ENCODE data around the gene RDM1.
A peak's percentile ranks its signal among the peaks of the same experiment; 100 is the strongest.
"Not testable (repeated sequence)": the region's sequence is repeated elsewhere in the genome, so short reads cannot be mapped to it uniquely, and the experiment has no call there.

RDM1 gene

DNA sequence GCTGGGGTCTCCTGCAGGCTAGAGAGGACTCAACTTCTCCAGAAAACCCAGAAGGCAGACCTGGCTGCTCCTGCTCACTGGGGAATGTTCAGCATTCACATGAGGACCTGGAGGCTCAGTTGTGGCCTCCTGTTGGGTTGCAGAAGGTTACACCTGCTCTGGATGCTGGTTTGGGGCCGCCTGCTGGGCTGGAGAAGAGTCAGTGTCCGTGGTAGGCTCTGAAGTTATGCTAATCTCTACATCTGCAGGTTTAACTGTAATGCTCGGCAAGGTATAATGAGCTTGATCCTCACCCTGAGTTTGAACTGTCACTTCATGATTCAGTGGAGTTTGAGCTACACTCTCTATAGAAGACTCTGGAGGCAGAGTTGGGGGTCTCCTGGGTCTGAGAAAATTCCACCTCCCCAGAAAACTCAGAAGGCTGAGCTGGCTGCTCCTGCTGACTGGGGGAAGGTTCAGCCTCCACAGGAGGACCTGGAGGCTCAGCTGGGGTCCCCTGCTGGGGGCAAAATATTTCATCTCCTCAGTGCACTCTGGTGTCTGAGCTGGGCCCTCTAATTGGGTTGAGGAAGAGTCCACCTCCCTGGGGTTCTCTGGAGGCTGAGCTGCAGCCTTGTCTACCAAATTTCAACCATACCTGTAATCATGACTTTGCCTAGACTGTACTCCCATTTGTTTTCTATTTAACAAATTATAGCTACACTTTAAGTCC, 23.5 kb downstream of the RDM1 start:
- DNase-seq, result no peak
- in situ Hi-C loops (cut with HindIII; ENCODE audit: low pct_ligation_motif_present, low pct_unique_long_range_greater_than_20kb, low sequenced_read_pairs), result no loop called here

DNA sequence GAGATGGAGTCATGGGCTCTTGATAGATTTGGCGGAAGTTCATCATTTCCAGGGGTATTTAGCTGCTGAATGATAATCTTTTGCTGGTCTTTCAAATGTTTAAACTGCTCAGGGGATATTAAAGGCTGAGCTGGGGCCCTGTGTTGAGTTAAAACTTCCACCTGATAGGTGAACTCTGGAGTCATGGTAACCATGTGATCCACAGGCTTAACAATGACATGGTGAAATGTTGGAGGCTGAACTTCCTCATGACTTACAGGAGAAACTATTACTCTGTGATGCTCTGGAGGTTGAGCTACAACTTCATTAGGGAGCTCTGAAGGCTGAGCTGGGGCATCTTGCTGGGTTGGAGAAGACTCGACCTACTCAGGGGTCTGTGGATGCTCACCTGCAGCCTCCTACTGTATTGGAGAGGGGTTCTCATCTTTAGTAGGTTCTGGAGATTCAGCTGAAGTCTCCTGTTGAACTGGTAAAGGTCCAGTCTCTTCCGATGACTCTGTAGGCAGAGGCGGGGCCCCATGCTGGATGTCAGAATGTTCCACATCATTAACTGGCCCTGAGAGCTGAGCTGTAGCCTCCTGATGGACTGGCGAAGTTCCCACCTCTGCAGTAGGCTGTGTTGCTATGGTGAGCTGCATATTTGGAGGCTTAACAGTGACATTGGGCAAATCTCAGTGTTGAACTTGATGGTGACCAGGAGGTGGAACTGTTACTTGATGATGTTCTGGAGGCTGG, 24.2 kb downstream of the RDM1 start:
- peak; percentile 37 for DNase-seq
- in situ Hi-C loops (cut with HindIII; ENCODE audit: low pct_ligation_motif_present, low pct_unique_long_range_greater_than_20kb, low sequenced_read_pairs), result no loop called here

DNA sequence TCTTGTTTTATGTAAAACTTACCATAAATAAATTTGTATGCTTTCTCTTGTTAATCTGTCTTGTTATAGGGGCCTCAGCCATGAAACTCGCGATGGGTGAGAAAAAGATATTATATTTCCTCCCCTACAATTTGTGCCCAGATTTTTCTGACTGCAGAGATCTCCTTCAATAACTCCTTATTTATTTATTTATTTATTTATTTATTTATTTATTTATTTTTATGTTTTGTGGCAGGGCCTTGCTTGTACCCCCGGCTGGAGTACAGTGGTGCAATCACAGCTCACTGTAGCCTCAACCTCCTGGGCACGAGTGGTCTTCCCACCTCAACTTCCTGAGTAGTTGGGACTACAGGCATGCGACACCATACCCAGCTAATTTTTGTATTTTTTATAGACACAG, 27.1 kb downstream of the RDM1 start:
- no peak for DNase-seq
- in situ Hi-C loops (cut with HindIII; ENCODE audit: low pct_ligation_motif_present, low pct_unique_long_range_greater_than_20kb, low sequenced_read_pairs), result no loop called here

DNA sequence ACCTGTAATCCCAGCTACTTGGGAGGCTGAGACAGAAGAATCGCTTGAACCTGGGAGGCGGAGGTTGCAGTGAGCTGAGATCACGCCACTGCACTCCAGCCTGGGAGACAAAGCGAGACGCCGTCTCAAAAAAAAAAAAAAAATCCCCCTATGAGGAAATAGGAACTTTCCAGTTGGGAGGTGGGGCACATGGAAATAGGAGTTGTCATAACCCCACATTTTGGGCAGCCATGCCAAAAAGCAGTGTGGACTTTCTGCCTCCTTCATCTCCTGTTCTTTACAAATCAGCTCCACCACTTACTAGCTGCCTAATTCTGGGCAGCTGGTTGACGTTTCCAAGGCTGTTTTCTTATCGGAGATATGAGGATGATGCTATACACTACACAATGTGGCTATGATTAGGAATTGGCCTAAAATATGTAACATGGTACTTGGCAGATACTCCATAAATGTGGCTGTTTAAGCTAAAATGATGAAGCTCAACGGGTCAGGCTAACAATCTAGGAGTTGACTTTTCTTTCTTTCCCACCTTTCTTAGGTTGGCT, 28.9 kb downstream of the RDM1 start:
- in situ Hi-C loops (cut with HindIII; ENCODE audit: low pct_ligation_motif_present, low pct_unique_long_range_greater_than_20kb, low sequenced_read_pairs), result no loop called here
- DNase-seq, result no peak

DNA sequence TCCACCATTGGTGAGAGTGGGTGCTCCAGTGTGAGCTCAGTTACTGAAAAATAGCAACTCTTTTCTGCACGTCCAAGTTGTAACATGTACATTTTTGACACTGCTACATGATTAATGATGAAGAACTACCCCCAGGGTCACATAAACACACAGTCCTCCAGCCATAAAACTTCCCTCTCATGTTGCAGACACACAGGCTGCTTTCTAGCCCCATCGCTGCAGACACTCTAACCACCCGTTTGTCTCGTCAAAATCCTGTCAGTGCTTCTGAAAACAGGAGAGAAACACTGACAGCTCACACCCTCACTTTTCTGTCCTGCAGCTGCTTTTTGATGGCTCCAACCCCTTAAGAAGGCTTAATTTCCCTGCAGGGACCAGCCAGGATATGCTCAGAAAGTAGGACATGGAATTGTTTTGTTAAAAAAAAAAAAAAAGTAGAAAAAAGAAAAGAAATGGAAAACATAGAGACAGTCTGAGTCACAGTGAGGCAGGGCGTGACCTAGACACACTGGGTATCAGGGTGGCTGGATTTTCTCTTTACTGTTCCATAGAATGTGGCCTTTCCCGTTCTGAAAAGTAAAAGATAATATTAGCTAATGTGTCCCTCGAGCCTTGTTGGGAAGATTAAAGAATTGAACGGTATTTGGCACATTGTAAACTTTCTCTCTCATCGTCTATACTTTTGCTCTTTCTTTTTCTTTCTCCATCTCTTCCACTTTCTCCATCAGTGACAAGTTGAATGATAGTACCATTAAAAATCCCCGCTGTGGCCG, 29.7 kb downstream of the RDM1 start:
- DNase-seq, result no peak
- in situ Hi-C loops (cut with HindIII; ENCODE audit: low pct_ligation_motif_present, low pct_unique_long_range_greater_than_20kb, low sequenced_read_pairs), result no loop called here

DNA sequence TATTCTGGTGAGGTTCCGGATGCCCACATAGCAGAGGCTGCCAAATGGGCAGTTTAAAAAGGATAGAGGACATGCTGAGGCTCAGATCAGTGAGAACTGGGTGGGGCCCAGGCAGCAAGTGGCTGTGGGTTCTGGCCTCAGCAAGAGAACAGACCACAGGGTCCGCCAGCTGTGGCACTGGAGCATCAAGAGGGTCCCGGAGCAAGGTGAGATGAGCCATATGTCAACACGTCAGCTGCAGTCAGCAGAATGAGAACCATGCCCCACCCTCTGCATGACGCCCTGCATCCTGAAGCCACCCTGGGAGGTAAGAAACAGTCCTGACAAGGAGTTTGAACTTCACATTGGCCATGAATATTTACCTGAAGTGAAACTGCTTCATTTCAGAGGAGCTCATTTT, 30.3 kb downstream of the RDM1 start:
- in situ Hi-C loops (cut with HindIII; ENCODE audit: low pct_ligation_motif_present, low pct_unique_long_range_greater_than_20kb, low sequenced_read_pairs), result no loop called here
- DNase-seq, result no peak

DNA sequence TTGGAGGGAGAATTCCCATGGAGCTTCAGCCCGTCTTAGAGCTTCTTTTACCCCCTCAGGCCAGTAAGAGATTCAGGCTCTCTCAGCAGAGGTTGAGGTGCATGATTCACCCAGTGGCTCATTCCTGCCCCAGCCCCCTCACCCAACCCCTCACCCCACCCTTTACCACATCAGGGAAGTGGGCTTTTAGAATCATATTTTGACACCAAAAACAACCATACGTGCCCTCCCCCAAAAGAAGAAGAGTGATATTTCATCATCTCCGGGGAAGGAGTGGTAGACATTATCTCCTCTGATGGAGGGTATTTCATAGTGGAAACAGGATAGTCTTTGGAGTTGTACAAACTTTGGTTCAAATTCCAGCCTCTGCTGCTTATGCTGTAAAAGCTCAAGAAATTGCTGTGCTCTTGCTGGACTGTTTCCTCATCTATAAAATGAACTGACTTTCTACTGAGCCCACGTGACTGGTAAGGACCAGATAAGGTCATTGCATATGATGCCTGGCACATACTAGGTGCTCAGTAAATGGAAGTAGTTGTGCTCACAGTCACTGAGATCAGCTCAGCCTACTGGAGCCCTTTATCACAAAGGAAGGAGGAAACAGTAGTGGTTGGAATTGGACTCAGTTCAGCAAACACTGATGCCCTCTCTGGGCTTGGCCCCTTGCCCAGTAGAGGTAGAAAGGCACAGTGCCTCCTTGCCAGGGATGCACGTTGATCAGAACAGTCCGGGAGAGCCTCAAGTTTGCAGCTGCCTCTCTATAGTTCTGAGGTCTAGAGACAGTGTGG, 32.1 kb downstream of the RDM1 start:
- in situ Hi-C loops (cut with HindIII; ENCODE audit: low pct_ligation_motif_present, low pct_unique_long_range_greater_than_20kb, low sequenced_read_pairs), result no loop called here
- DNase-seq, result peak; percentile 17

DNA sequence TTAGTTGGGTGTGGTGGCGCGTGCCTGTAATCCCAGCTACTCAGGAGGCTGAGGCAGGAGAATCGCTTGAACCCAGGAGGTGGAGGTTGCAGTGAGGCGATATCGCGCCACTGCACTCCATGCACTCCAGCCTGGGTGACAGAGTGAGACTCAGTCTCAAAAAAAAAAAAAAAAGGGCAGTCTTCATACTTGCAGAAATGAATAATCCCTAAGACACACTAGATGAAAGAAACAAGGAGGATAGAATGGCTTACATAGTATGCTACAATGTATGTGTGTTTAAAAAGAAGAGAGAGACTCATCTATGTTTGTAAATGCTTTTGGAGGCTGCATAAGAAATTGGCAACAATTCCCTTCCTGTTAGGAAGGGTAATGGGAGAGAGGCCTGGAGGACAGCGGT, 32.8 kb downstream of the RDM1 start:
- DNase-seq; in situ Hi-C loops (cut with HindIII; ENCODE audit: low pct_ligation_motif_present, low pct_unique_long_range_greater_than_20kb, low sequenced_read_pairs): not testable (repeated sequence)

DNA sequence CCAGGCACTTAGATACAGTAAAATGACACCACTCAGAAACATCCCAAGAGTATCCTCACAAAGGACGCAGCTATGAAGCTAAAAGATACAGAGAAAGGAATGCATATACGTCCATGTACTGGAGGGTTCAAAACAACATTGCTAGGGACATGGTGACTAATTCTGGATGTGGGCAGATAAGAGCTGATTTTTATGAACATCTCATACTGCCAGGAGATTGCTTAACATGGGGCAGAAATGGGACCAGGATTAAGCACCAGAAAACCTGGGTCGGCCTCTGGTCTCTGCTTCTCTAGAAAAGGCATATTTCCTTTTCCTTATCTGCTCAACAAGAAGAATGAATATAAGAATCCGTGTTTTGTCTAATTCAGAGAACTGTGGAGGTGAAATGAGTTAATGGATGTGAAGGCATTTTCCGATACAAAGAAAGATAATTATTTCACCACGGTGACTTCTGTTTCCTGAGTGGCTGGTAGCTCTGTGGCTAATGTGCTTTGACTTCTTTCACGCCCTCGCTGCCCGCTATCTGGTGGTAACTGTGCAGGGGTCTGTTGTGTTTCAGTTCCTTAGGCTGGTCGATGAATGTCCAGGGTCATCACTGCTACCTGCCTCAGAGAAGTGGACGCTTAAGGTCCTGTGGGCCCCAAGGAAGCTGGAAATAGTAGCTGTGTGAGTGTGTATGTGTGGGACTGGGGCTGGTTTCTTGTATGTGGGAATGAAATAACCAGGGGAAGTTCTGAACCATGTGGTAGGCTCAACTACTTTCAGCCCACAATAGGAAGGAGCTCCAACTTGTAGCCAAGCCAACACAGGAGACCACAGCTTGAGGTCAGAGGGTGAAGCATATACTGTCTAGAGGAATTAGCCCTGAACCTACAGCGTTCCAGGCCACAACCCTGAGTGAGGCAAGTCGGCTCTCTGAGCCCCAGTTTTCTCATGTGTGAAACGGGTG, 34.7 kb downstream of the RDM1 start:
- no peak for DNase-seq
- in situ Hi-C loops (cut with HindIII; ENCODE audit: low pct_ligation_motif_present, low pct_unique_long_range_greater_than_20kb, low sequenced_read_pairs), result no loop called here

DNA sequence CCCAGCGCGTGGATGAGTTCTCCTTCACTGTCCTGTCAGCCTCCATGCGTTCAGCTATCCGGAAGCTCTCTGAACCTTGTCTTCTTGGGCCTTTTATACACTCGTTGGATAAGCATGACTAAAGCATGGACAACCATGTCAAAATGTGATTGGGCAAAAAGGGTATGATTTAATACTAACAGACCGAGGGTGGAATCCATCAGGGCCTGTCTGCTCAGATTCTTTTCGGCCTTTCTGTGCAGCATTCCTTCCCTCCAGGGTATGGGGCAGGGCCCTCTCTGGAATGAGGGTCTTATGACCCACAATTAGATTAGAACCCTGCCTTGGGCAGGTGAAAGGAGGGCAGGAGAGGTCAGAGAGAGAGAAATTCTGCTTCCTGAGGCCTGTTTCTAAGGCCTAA, 36.4 kb downstream of the RDM1 start:
- in situ Hi-C loops (cut with HindIII; ENCODE audit: low pct_ligation_motif_present, low pct_unique_long_range_greater_than_20kb, low sequenced_read_pairs), result no loop called here
- no peak for DNase-seq

DNA sequence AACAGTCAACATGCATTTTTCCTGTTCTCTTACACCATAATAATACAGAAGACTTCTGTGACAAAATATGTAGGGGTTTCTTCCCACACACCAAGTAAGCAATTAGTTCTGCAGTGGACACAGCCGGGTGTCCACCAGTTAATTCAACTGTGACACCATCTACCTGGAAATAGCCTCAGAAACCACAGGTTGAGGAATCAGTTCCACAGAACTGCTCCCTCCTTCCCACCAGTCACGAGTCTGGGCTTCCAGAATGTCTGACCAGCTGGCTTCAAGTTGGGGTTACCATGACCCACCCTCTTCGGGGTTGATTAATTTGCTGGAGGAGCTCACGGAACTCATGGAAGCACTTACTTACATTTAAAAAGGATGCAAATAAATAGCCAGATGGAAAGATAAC, 36.8 kb downstream of the RDM1 start:
- in situ Hi-C loops (cut with HindIII; ENCODE audit: low pct_ligation_motif_present, low pct_unique_long_range_greater_than_20kb, low sequenced_read_pairs), result no loop called here
- no peak for DNase-seq

DNA sequence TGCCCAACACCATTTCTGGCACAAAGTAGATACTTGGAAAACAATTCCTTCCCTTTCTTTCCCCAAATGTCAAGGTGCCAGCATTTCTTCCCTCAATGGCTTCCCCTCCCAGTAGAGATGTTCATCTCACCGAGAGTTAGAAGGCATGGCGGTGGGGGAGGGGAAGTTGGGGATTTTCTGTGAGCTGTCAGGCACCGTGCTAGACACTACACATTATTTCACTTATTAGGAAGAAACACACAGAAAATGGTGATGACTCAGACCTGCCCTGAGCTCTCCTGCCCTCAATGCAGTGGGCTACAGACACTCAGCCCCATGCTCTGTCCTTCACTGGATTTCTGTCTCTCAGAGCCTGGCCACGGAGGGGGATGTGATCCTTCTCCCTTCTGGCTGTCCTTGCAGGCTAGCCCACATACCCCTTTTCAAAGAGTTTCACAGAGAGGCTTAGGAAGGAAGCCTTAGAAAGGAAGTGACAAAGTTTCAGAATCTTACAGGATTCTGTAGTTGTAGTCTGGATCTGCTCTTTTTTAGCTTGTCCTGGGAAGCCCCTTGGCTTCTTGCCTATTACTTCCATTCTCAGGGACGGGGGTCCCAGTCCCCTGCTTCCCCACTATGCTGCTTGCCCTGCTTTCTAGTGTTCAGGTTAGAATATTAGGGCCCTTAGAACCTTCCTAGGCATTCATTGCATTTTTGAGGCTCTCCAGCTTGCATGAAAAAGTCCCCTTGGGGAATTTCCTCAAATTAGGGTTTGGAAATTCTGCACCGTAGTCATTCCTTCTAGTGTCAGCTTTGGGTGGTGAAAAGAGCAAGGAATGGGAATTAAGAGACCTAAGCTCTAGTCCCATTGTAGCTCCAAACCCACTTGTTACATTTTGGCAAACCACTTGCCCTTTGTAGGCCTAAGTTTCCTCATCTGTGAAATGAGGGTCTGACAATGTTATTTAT, 38.2 kb downstream of the RDM1 start:
- no peak for DNase-seq
- in situ Hi-C loops (cut with HindIII; ENCODE audit: low pct_ligation_motif_present, low pct_unique_long_range_greater_than_20kb, low sequenced_read_pairs), result no loop called here

DNA sequence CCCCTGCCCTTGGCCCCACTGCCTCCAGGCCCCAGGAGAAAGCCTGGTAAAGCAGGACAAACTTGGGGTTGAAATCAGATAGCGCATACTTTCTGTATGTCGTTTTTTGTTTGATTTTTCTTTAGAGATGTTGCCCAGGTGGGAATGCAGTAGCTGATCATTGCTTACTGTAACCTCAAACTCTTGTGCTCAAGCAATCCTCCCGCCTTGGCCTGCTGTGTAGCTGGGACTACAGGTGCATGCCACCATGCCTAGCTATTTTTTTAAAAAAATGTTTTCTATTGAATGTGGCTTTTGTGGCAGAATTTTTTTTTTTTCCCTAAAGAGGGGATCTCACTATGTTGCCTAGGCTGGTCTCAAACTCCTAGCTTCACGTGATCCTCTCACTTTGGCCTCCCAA, 39.3 kb downstream of the RDM1 start:
- in situ Hi-C loops (cut with HindIII; ENCODE audit: low pct_ligation_motif_present, low pct_unique_long_range_greater_than_20kb, low sequenced_read_pairs), result no loop called here
- no peak for DNase-seq

DNA sequence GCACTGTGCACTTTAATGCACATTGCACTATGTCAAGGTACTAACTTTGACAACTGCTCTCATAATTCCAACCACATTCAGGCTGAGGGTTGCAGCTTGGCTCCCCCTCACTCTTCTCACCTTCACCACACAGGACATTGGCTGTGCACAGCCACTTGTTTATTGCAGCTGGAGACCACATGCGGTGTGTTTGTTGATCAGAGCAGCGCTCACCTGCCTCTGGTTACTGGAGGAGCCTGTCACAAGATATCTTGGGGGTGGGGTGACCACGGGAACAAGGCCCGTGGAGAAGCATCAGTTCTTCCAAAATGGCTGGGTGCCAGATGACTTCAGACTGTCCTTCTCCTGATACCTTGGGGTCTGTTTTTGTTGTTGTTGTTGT, 39.8 kb downstream of the RDM1 start:
- no peak for DNase-seq
- in situ Hi-C loops (cut with HindIII; ENCODE audit: low pct_ligation_motif_present, low pct_unique_long_range_greater_than_20kb, low sequenced_read_pairs), result no loop called here

DNA sequence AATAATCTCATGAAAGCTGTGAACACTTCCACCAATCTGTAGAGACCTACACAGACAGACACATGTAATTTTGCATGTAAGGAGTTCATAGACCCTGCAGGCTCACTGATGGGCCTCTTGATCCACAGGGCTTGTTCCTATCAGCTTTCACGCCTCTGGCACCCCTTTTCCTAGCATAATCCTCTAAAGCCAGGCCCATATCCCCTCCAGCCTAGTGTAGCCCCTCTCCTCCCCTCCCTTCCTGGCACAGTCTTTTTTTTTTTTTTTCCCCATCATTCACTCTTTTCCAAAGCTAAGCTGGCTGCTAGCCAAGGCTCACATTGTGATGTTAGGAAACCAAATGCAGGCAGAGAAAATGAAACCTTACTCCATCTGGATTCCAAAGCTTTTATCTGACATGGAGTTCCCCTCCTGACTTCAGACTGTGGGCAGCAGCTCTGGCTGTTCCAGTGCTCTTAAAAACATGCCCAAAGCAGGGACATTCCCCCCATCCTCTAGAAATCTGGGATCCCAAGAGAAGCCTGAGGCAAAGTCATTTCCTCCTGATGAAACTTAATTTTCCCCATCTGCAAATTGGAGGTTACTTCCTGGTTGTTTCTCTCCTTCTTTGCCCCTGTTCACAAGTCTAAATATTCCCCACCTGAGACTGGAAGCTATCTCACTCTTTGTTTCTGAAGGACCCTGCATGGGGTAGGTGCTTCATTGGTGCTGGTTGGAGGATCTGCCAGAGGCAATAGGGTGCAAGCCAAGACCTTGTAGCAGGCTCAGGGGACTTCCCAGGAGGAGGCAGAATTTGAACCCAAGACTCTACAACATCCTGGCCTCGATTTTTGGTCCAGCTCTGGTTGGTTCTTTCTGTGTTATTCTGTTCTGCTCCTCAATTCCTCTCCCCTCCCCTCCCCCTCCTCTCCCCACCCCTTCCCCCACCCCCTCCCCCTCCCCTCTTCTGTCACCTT, 40.5 kb downstream of the RDM1 start:
- in situ Hi-C loops (cut with HindIII; ENCODE audit: low pct_ligation_motif_present, low pct_unique_long_range_greater_than_20kb, low sequenced_read_pairs), result no loop called here
- DNase-seq, result no peak

DNA sequence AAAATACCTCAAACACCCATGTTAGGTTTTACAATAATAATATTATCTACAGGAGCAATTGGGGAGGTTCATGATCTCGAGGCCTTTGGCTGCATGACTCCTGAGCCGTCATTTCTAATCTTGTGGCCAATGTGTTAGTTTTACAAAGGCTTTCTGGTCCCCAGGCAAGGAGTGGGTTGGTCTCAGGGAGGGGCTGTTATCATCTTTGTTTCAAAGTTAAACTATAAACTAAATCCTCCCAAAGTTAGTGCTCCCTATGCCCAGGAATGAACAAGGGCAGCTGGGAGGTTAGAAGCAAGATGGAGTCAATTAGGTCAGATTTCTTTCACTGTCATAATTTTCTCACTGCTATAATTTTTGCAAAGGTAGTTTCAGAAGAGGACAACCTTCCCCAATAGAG, 41.3 kb downstream of the RDM1 start:
- in situ Hi-C loops (cut with HindIII; ENCODE audit: low pct_ligation_motif_present, low pct_unique_long_range_greater_than_20kb, low sequenced_read_pairs), result no loop called here
- DNase-seq, result no peak
